Measurements from ENCODE around the gene PRDM16.

DNA sequence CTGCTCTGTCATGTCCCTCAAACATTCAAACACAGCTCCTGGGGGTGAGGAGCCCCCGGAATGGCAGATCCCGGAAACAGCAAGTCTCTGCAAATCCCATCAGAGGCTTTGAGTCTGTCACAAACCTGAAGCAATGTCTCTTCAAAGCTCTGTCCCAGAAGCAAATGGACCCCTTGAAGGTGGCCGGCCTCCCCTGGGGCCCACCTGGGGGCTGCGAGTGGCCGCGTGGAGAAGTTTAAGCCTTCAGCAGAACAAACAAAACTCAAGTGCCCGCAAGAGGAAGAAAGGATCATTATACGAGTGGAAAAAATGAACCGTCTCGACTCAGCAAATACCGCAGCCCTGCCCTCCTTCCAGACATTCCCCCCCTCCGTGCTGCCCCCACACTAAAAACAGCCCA, 53.3 kb downstream of the PRDM16 start:
- TF ChIP-seq TCF12 (IDR thresholded peaks at IDR 0.05) (no peak), YY1 (IDR thresholded peaks at IDR 0.05; ENCODE audit: low read depth) (no peak), NFIC (IDR thresholded peaks at IDR 0.05; ENCODE audit: borderline replicate concordance) (no peak)
- TF ChIP-seq, protein P1, sequence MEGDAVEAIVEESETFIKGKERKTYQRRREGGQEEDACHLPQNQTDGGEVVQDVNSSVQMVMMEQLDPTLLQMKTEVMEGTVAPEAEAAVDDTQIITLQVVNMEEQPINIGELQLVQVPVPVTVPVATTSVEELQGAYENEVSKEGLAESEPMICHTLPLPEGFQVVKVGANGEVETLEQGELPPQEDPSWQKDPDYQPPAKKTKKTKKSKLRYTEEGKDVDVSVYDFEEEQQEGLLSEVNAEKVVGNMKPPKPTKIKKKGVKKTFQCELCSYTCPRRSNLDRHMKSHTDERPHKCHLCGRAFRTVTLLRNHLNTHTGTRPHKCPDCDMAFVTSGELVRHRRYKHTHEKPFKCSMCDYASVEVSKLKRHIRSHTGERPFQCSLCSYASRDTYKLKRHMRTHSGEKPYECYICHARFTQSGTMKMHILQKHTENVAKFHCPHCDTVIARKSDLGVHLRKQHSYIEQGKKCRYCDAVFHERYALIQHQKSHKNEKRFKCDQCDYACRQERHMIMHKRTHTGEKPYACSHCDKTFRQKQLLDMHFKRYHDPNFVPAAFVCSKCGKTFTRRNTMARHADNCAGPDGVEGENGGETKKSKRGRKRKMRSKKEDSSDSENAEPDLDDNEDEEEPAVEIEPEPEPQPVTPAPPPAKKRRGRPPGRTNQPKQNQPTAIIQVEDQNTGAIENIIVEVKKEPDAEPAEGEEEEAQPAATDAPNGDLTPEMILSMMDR (IDR thresholded peaks at IDR 0.05), result no peak
- TF ChIP-seq, protein P2, sequence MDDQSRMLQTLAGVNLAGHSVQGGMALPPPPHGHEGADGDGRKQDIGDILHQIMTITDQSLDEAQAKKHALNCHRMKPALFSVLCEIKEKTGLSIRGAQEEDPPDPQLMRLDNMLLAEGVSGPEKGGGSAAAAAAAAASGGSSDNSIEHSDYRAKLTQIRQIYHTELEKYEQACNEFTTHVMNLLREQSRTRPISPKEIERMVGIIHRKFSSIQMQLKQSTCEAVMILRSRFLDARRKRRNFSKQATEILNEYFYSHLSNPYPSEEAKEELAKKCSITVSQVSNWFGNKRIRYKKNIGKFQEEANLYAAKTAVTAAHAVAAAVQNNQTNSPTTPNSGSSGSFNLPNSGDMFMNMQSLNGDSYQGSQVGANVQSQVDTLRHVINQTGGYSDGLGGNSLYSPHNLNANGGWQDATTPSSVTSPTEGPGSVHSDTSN (IDR thresholded peaks at IDR 0.05), result no peak

All from SK-N-SH (cell line).